A549 treated with RU486 at 1 μM for 4 hours (cell line): Measurements from ENCODE around the gene SART1. TPM values are rescaled to one million over a fixed set of nuclear protein-coding genes. Genes with fewer than 3 reads are reported as not detected.

ENCODE experiments used
- total RNA-seq: library from RNA; stranded (reverse); fragments of 200-300 nt; extraction: Qiagen RNA extraction; gene quantifications from 5 replicates; pipeline ENCODE4 v1.2.3, GENCODE V29; 2022; ENCODE audit warnings: low read depth

Gene SART1
- 51.4 to 70.6 TPM (median 62.2 TPM) in 5 replicates for total RNA-seq

GRCh38 chr11:65961267-65962140, at the start of gene SART1:
SART1 (plus strand) TSS chr11:65961734; CDS start chr11:65961781, 47 bp downstream.

GRCh38 chr11:65918211-65919140, 43.1 kb upstream of the SART1 start, which contains the start of gene C11orf68:
C11orf68 (minus strand) TSS chr11:65919062; CDS start chr11:65919031, 31 bp downstream.

GRCh38 chr11:65919141-65919572, 42.4 kb upstream of the SART1 start, which contains the start of gene DRAP1:
DRAP1 (plus strand) TSS chr11:65919426; CDS start chr11:65919502, 76 bp downstream.

GRCh38 chr11:65945430-65945911, 16.1 kb upstream of the SART1 start, which contains the start of gene TSGA10IP:
TSGA10IP (plus strand) TSS chr11:65945480; CDS start chr11:65945676, 196 bp downstream.

GRCh38 chr11:66001942-66002647, 40.6 kb downstream of the SART1 start, which contains the start of the genes BANF1 and EIF1AD:
BANF1 (plus strand) TSS chr11:66002503; CDS start chr11:66003251, 748 bp downstream.
EIF1AD (minus strand) TSS chr11:66002157; CDS start chr11:66000389, 1,768 bp downstream.

GRCh38 chr11:66011785-66012303, 50.3 kb downstream of the SART1 start, which contains the start of gene CST6:
CST6 (plus strand) TSS chr11:66012008; CDS start chr11:66012045, 37 bp downstream.

GRCh38 chr11:66026017-66026529, 64.5 kb downstream of the SART1 start, which contains the start of gene CATSPER1:
CATSPER1 (minus strand) TSS chr11:66026479; CDS start chr11:66026379, 100 bp downstream.

Other genes starting within 250 kb of the SART1 start
- 41.0 to 55.2 TPM (median 52.3 TPM) in 5 replicates for gene KAT5, start 249.5 kb upstream of the SART1 start, total RNA-seq
- gene RNASEH2C, start 240.9 kb upstream of the SART1 start, total RNA-seq = 29.2 to 51.2 TPM (median 48.8 TPM) in 5 replicates
- gene AP5B1, start 180.8 kb upstream of the SART1 start, total RNA-seq = 7.8 to 13.4 TPM (median 10.6 TPM) in 5 replicates
- 0.06 to 0.10 TPM (median 0.07 TPM) in 3 of 5 replicates, not detected in the others for gene OVOL1, start 174.7 kb upstream of the SART1 start, total RNA-seq
- 0.07 TPM in 1 of 5 replicates, not detected in the others for gene SNX32, start 127.8 kb upstream of the SART1 start, total RNA-seq
- gene CFL1, start 103.6 kb upstream of the SART1 start, total RNA-seq = 1,909 to 2,425 TPM (median 2,217 TPM) in 5 replicates
- 20.6 to 33.6 TPM (median 31.0 TPM) in 5 replicates for gene MUS81, start 101.3 kb upstream of the SART1 start, total RNA-seq
- gene EFEMP2, start 88.9 kb upstream of the SART1 start, total RNA-seq = 0.45 to 0.88 TPM (median 0.85 TPM) in 5 replicates
- 0.09 to 0.19 TPM in 2 of 5 replicates, not detected in the others for gene CTSW, start 81.9 kb upstream of the SART1 start, total RNA-seq
- gene FIBP, start 73.3 kb upstream of the SART1 start, total RNA-seq = 72.3 to 97.2 TPM (median 86.8 TPM) in 5 replicates
- gene CCDC85B, start 71.1 kb upstream of the SART1 start, total RNA-seq = 29.7 to 54.1 TPM (median 46.1 TPM) in 5 replicates
- gene FOSL1, start 61.3 kb upstream of the SART1 start, total RNA-seq = 160 to 254 TPM (median 205 TPM) in 5 replicates
- 40.2 to 65.5 TPM (median 60.3 TPM) in 5 replicates for gene C11orf68, start 42.7 kb upstream of the SART1 start, total RNA-seq
- 193 to 312 TPM (median 253 TPM) in 5 replicates for gene DRAP1, start 42.3 kb upstream of the SART1 start, total RNA-seq
- not detected in 5 replicates for gene TSGA10IP, start 16.3 kb upstream of the SART1 start, total RNA-seq
- gene EIF1AD, start 40.4 kb downstream of the SART1 start, total RNA-seq = 38.9 to 45.8 TPM (median 39.4 TPM) in 5 replicates
- 381 to 509 TPM (median 475 TPM) in 5 replicates for gene BANF1, start 40.8 kb downstream of the SART1 start, total RNA-seq
- not detected in 5 replicates for gene CST6, start 50.3 kb downstream of the SART1 start, total RNA-seq
- gene CATSPER1, start 64.7 kb downstream of the SART1 start, total RNA-seq = 0.94 to 2.0 TPM (median 1.7 TPM) in 5 replicates
- gene GAL3ST3, start 87.4 kb downstream of the SART1 start, total RNA-seq = not detected in 5 replicates
- 168 to 198 TPM (median 172 TPM) in 5 replicates for gene SF3B2, start 90.6 kb downstream of the SART1 start, total RNA-seq
- gene PACS1, start 108.5 kb downstream of the SART1 start, total RNA-seq = 48.7 to 80.4 TPM (median 65.1 TPM) in 5 replicates